NCI-H128 (cell line): Measurements from ENCODE around the gene TNPO3.
"Not testable (repeated sequence)": the region's sequence is repeated elsewhere in the genome, so short reads cannot be mapped to it uniquely, and the experiment has no call there.

ENCODE experiments used
- DNase-seq: peaks from one replicate; lab custom pipeline; 2025; ENCODE audit not compliant: unreplicated experiment; lab: John Stamatoyannopoulos, UW

TNPO3 gene

GRCh38 chr7:129017933-129018538, 36.9 kb downstream of the TNPO3 start:
- no peak for DNase-seq

GRCh38 chr7:129017264-129017663, 37.6 kb downstream of the TNPO3 start:
- no peak for DNase-seq

- DNase-seq: no peak
These were observed 40.3 kb downstream of the TNPO3 start for GRCh38 chr7:129014501-129015101.

GRCh38 chr7:129013048-129013724, 41.7 kb downstream of the TNPO3 start:
- DNase-seq: no peak

- no peak for DNase-seq
These were observed 42.3 kb downstream of the TNPO3 start for GRCh38 chr7:129012641-129013040.

- no peak for DNase-seq
These were observed 44.8 kb downstream of the TNPO3 start for GRCh38 chr7:129010075-129010474.

- DNase-seq: no peak
These were observed 45.5 kb downstream of the TNPO3 start for GRCh38 chr7:129009437-129009836.

- no peak for DNase-seq
These were observed 46.1 kb downstream of the TNPO3 start for GRCh38 chr7:129008645-129009414.

GRCh38 chr7:129007572-129007971, 47.3 kb downstream of the TNPO3 start:
- DNase-seq: no peak

- DNase-seq: no peak
These were observed 48.1 kb downstream of the TNPO3 start for GRCh38 chr7:129006636-129007414.

GRCh38 chr7:129005186-129005585, 49.7 kb downstream of the TNPO3 start:
- DNase-seq: no peak

GRCh38 chr7:128997181-128997580, 57.7 kb downstream of the TNPO3 start:
- no peak for DNase-seq

- not testable (repeated sequence) for DNase-seq
These were observed 60.4 kb downstream of the TNPO3 start for GRCh38 chr7:128994560-128994959.

GRCh38 chr7:128993419-128993818, 61.5 kb downstream of the TNPO3 start:
- DNase-seq: no peak

GRCh38 chr7:128989961-128990360, 65.0 kb downstream of the TNPO3 start:
- no peak for DNase-seq

- DNase-seq: no peak
These were observed 66.5 kb downstream of the TNPO3 start for GRCh38 chr7:128988372-128988771.

GRCh38 chr7:128986609-128987008, 68.3 kb downstream of the TNPO3 start:
- no peak for DNase-seq

GRCh38 chr7:128985660-128986059, 69.3 kb downstream of the TNPO3 start:
- DNase-seq: no peak

GRCh38 chr7:128982105-128982504, 72.8 kb downstream of the TNPO3 start:
- no peak for DNase-seq

- DNase-seq: no peak
These were observed 80.5 kb downstream of the TNPO3 start for GRCh38 chr7:128974241-128974934.
